Astrocyte of the spinal cord (primary cell): ENCODE results near the gene CNTN2.

ENCODE experiments used
- DNase-seq: peaks from one replicate; pipeline ENCODE4 v3.0.0; 2011; ENCODE audit warnings: low read depth, low spot score
- H3K4me3 ChIP-seq: 2 replicates; pipeline ENCODE4 v1.5.1; 2011; ENCODE audit warnings: low read depth, mild to moderate bottlenecking, low read length, moderate library complexity
- CTCF ChIP-seq: IDR thresholded peaks from 2 replicates; pipeline ENCODE4 v1.5.1; 2012; ENCODE audit warnings: low read depth, mild to moderate bottlenecking, low read length, inconsistent platforms
- in situ Hi-C: cut with HindIII; loops from 2 replicates; pipeline ENCODE4 v1.10.0; 2017; ENCODE audit warnings: low sequenced_read_pairs

CNTN2 gene

GRCh38 chr1:205042911-205043806 is at the start of gene CNTN2:
TSS of gene CNTN2 (plus strand) at chr1:205043212. CDS start at chr1:205053186, 9,974 bp downstream.
- no peak for TF ChIP-seq CTCF
- H3K4me3 ChIP-seq: no peak within 1 kb of the TSS
- DNase-seq: no peak
- in situ Hi-C loops: no loop called here

GRCh38 chr1:204994086-204994862 is 48.7 kb upstream of the CNTN2 start:
- in situ Hi-C loops: no loop called here
- no peak overlapping the region for H3K4me3 ChIP-seq
- no peak for TF ChIP-seq CTCF
- no peak for DNase-seq

- TF ChIP-seq CTCF: no peak
- in situ Hi-C loops: no loop called here
- DNase-seq: no peak
- H3K4me3 ChIP-seq: no peak overlapping the region
These were observed 46.0 kb upstream of the CNTN2 start for GRCh38 chr1:204996981-204997380.

GRCh38 chr1:204997591-204998355 is 45.2 kb upstream of the CNTN2 start:
- TF ChIP-seq CTCF: no peak
- DNase-seq: no peak
- no peak overlapping the region for H3K4me3 ChIP-seq
- in situ Hi-C loops: no loop called here

- no peak for DNase-seq
- no peak for TF ChIP-seq CTCF
- in situ Hi-C loops: no loop called here
These were observed 41.9 kb upstream of the CNTN2 start for GRCh38 chr1:205001162-205001561.

GRCh38 chr1:205002705-205003104 is 40.3 kb upstream of the CNTN2 start:
- H3K4me3 ChIP-seq: no peak overlapping the region

More at GRCh38 chr1:205001162-205001561, 41.9 kb upstream of the CNTN2 start:
- H3K4me3 ChIP-seq: no peak overlapping the region

More at GRCh38 chr1:205002705-205003104, 40.3 kb upstream of the CNTN2 start:
- in situ Hi-C loops: no loop called here
- no peak for DNase-seq
- no peak for TF ChIP-seq CTCF
